ENCODE results near the gene KATNAL1. TPM values are rescaled to one million over a fixed set of nuclear protein-coding genes. Genes with fewer than 3 reads are reported as not detected.
A peak's percentile ranks its signal among the peaks of the same experiment; 100 is the strongest.

The KATNAL1 gene
- total RNA-seq, 3 donors from 2014 or later (not counting 1 experiment from before 2014, with no cell fraction given) = 15.0 to 22.8 (median 21.9) TPM

- peaks cover 0 to 2% of the 10 kb centered on the region in 2 donors for H3K9me3 Mint-ChIP-seq
- ATAC-seq = peak in 2 of 3 donors; percentile 37 to 39
- intact Hi-C loops (cut with micrococcal nuclease) = no loop called here
Measured at GRCh38 chr13:30159446-30159839, 147.9 kb downstream of the KATNAL1 start.

GRCh38 chr13:30158774-30159445 lies 148.4 kb downstream of the KATNAL1 start:
- H3K4me1 Mint-ChIP-seq = peaks cover 48 to 55% of the 10 kb centered on the region in 2 donors

More at GRCh38 chr13:30159446-30159839, 147.9 kb downstream of the KATNAL1 start:
- no peaks in the 10 kb centered on the region for H3K27me3 ChIP-seq (ENCODE audit: control insufficient read depth, insufficient read depth, low read length)
- peak in 1 of 2 donors; percentile 44 for DNase-seq
- peaks cover 49% of the 10 kb centered on the region for H3K4me1 ChIP-seq (ENCODE audit: control insufficient read depth, insufficient read depth, low read length)
- no peaks in the 10 kb centered on the region for H3K9me3 ChIP-seq (ENCODE audit: control insufficient read depth, insufficient read depth, low read length)
- no peaks in the 10 kb centered on the region for H3K36me3 ChIP-seq (ENCODE audit: control insufficient read depth, insufficient read depth, low read length)
- TF ChIP-seq, protein P1, sequence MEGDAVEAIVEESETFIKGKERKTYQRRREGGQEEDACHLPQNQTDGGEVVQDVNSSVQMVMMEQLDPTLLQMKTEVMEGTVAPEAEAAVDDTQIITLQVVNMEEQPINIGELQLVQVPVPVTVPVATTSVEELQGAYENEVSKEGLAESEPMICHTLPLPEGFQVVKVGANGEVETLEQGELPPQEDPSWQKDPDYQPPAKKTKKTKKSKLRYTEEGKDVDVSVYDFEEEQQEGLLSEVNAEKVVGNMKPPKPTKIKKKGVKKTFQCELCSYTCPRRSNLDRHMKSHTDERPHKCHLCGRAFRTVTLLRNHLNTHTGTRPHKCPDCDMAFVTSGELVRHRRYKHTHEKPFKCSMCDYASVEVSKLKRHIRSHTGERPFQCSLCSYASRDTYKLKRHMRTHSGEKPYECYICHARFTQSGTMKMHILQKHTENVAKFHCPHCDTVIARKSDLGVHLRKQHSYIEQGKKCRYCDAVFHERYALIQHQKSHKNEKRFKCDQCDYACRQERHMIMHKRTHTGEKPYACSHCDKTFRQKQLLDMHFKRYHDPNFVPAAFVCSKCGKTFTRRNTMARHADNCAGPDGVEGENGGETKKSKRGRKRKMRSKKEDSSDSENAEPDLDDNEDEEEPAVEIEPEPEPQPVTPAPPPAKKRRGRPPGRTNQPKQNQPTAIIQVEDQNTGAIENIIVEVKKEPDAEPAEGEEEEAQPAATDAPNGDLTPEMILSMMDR (IDR thresholded peaks at IDR 0.05) = no peak
- no peak overlapping the region for H3K4me3 ChIP-seq (ENCODE audit: low read length)
- no peak overlapping the region for H3K27ac ChIP-seq (ENCODE audit: low read length)
- Mint-ChIP-seq H3K4me3 (no peak overlapping the region), H3K36me3 (no peaks in the 10 kb centered on the region), H3K27me3 (ENCODE audit: low read depth in 2 of 2) (peaks cover 0 to 3% of the 10 kb centered on the region in 2 donors), H3K27ac (peak overlapping the region in 1 of 2 donors; percentile 51), H3K4me1 (peaks cover 47 to 54% of the 10 kb centered on the region in 2 donors)
- 54% methylated on average over 4 of the region's 4 CpGs for WGBS (ENCODE audit: insufficient coverage)

DNA sequence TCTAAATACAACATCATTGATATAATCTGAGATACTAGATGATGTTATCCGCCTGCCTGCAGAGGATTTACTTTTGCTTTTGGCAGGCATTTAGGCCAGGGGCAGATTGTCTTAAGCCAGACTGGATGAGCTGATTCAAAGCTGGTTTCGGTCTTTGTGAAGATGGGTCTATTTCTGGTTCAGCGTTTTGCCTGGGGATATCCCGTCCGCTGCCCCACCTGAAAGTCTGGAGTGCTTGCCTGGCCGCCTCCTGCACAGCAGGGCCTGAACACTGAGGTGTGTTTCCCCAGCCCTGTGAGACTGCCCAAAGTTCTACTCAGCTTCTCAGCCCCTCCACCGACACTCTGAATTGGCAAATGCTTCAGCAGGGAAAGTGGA lies 149.7 kb downstream of the KATNAL1 start:
- peaks cover 61 to 67% of the 10 kb centered on the region in 2 donors for H3K4me1 Mint-ChIP-seq
- H3K27ac Mint-ChIP-seq = peak overlapping the region; percentile 80 to 95
- TF ChIP-seq, protein P1 (IDR thresholded peaks at IDR 0.05) = no peak
- Histone ChIP-seq H3K9me3 (ENCODE audit: control insufficient read depth, insufficient read depth, low read length) (no peaks in the 10 kb centered on the region), H3K27me3 (ENCODE audit: control insufficient read depth, insufficient read depth, low read length) (no peaks in the 10 kb centered on the region), H3K4me3 (ENCODE audit: low read length) (no peak overlapping the region), H3K4me1 (ENCODE audit: control insufficient read depth, insufficient read depth, low read length) (peaks cover 68% of the 10 kb centered on the region), H3K36me3 (ENCODE audit: control insufficient read depth, insufficient read depth, low read length) (no peaks in the 10 kb centered on the region), H3K27ac (ENCODE audit: low read length) (peak overlapping the region; percentile 47)
- WGBS (ENCODE audit: insufficient coverage) = 88% methylated on average over 7 of the region's 7 CpGs
- no peaks in the 10 kb centered on the region for H3K36me3 Mint-ChIP-seq
- H3K4me3 Mint-ChIP-seq = no peak overlapping the region
- intact Hi-C loops (cut with micrococcal nuclease) = no loop called here
- peak in 1 of 2 donors; percentile 35 for DNase-seq
- peaks cover 0 to under 1% of the 10 kb centered on the region in 2 donors for H3K9me3 Mint-ChIP-seq
- no peaks in the 10 kb centered on the region for H3K27me3 Mint-ChIP-seq (ENCODE audit: low read depth in 2 of 2)
- peak in 1 of 3 donors; percentile 1 for ATAC-seq

More at GRCh38 chr13:30158774-30159445, 148.4 kb downstream of the KATNAL1 start:
- 78% methylated on average over 8 of the region's 8 CpGs for WGBS (ENCODE audit: insufficient coverage)
- intact Hi-C loops (cut with micrococcal nuclease) = loop anchor here (1.0 kb wide), 1 partner anchor 27 kb away; no protein-coding TSS in a partner anchor
- H3K36me3 ChIP-seq (ENCODE audit: control insufficient read depth, insufficient read depth, low read length) = no peaks in the 10 kb centered on the region
- ATAC-seq (peak; percentile 39 to 59 (median 55)), DNase-seq (peak in 1 of 2 donors; percentile 73)
- H3K4me1 ChIP-seq (ENCODE audit: control insufficient read depth, insufficient read depth, low read length) = peaks cover 55% of the 10 kb centered on the region
- H3K27ac ChIP-seq (ENCODE audit: low read length) = no peak overlapping the region
- no peaks in the 10 kb centered on the region for H3K27me3 ChIP-seq (ENCODE audit: control insufficient read depth, insufficient read depth, low read length)
- Mint-ChIP-seq H3K27me3 (ENCODE audit: low read depth in 2 of 2) (no peaks in the 10 kb centered on the region), H3K9me3 (peaks cover 0 to 2% of the 10 kb centered on the region in 2 donors), H3K27ac (peak overlapping the region; percentile 74 to 95), H3K36me3 (no peaks in the 10 kb centered on the region), H3K4me3 (no peak overlapping the region)
- TF ChIP-seq, protein P1 (IDR thresholded peaks at IDR 0.05) = peak; percentile 51
- no peaks in the 10 kb centered on the region for H3K9me3 ChIP-seq (ENCODE audit: control insufficient read depth, insufficient read depth, low read length)
- no peak overlapping the region for H3K4me3 ChIP-seq (ENCODE audit: low read length)

Data from natural killer cell (primary cell).